ENCODE results near the gene PDE6A. TPM values are rescaled to one million over a fixed set of nuclear protein-coding genes. Genes with fewer than 3 reads are reported as not detected.

Gene PDE6A
- total and polyA plus RNA-seq, 2 of the 13 experiments (the other 11 are each of a cell fraction or from before 2014, with no cell fraction given): 0.01 TPM; not detected in 1

GRCh38 chr5:149962601-149963300 is 18.2 kb upstream of the PDE6A start:
- ChIA-PET POLR2A (interaction anchor here (0.7 to 1.4 kb wide), 2 partner anchors 17 to 38 kb away, joined by 3 to 5 read pairs; partner anchors contain the start of genes HMGXB3 and TIGD6), CTCF (ENCODE audit: low intra/inter-chr PET ratio, low total read pairs) (interaction anchor here (1.8 to 2.5 kb wide), 2 partner anchors 30 to 125 kb away, joined by 6 to 10 read pairs; no protein-coding TSS in a partner anchor)
- WGBS (ENCODE audit: low lambda C conversion rate): 98% methylated on average over 5 of the region's 5 CpGs
- FAIRE-seq: no peak
- Histone ChIP-seq H3K4me2 (ENCODE audit: low read depth, low read length) (no peak overlapping the region), H3K36me3 (replicated peaks in 1 of 2; ENCODE audit: control insufficient read depth in 1 of 2, insufficient read depth in 2 of 2, low read length in 2 of 2) (no peaks in the 10 kb centered on the region), H3K9ac (ENCODE audit: insufficient read depth, low read depth, low read length) (no peak overlapping the region), H2AFZ (ENCODE audit: low read length) (no peak overlapping the region), H3K4me1 (ENCODE audit: insufficient read depth, low read length) (peaks cover 54% of the 10 kb centered on the region), H3K27ac (ENCODE audit: extremely low read length, insufficient read depth, low read length) (no peak overlapping the region), H3K9me3 (ENCODE audit: low read length) (no peaks in the 10 kb centered on the region), H3K4me3 (replicated peaks in 1 of 3; ENCODE audit: insufficient read depth in 1 of 3, low read depth in 2 of 3, low read length in 3 of 3) (no peak overlapping the region), H3K79me2 (ENCODE audit: insufficient read depth, low read length) (no peaks in the 10 kb centered on the region), H3K27me3 (ENCODE audit: control insufficient read depth in 1 of 2, insufficient read depth in 2 of 2, low read length in 2 of 2) (no peaks in the 10 kb centered on the region), H4K20me1 (ENCODE audit: insufficient read depth, low read length) (no peaks in the 10 kb centered on the region)
- no peak for DNase-seq (ENCODE audit: low spot score)
- ATAC-seq: no peak
- BruUV-seq (replicated peaks): no TSS peak
- in situ Hi-C loops (cut with HindIII; ENCODE audit: extremely low pct_ligation_motif_present, low pct_unique_long_range_greater_than_20kb): no loop called here
- intact Hi-C loops (cut with micrococcal nuclease; ENCODE audit: unreplicated experiment): loop anchor here (1.0 kb wide), 1 partner anchor 125 kb away; no protein-coding TSS in a partner anchor
- TF ChIP-seq JARID2 (CRISPR knock-in tag; IDR thresholded peaks at IDR 0.05; ENCODE audit: insufficient replicate concordance) (no peak), ZNF550 (CRISPR knock-in tag; IDR thresholded peaks at IDR 0.05; ENCODE audit: borderline replicate concordance) (no peak), ELF4 (CRISPR knock-in tag; IDR thresholded peaks at IDR 0.05; ENCODE audit: borderline replicate concordance) (no peak), ZNF468 (CRISPR knock-in tag; IDR thresholded peaks at IDR 0.05) (no peak), MLLT10 (CRISPR knock-in tag; IDR thresholded peaks at IDR 0.05) (no peak), SRSF4 (IDR thresholded peaks at IDR 0.05; ENCODE audit: low read depth, low read length, poor library complexity, severe bottlenecking) (no peak), NPAS2 (CRISPR knock-in tag; IDR thresholded peaks at IDR 0.05; ENCODE audit: borderline replicate concordance) (no peak), ZBTB21 (CRISPR knock-in tag; IDR thresholded peaks at IDR 0.05) (no peak), ZNF737 (CRISPR knock-in tag; IDR thresholded peaks at IDR 0.05; ENCODE audit: borderline replicate concordance) (no peak), ZNF24 (IDR thresholded peaks at IDR 0.05) (no peak), ZBTB26 (CRISPR knock-in tag; IDR thresholded peaks at IDR 0.05; ENCODE audit: borderline replicate concordance) (no peak), HNRNPK (IDR thresholded peaks at IDR 0.05; ENCODE audit: low read depth, low read length, poor library complexity, severe bottlenecking) (no peak), ZNF773 (CRISPR knock-in tag; IDR thresholded peaks at IDR 0.05; ENCODE audit: borderline replicate concordance) (no peak), ZNF646 (CRISPR knock-in tag; IDR thresholded peaks at IDR 0.05) (no peak), TFDP1 (CRISPR knock-in tag; IDR thresholded peaks at IDR 0.05; ENCODE audit: borderline replicate concordance) (no peak)
